Subcutaneous adipose tissue (tissue), 4 donors: ENCODE data around the gene DBX1. TPM values are rescaled to one million over a fixed set of nuclear protein-coding genes. Genes with fewer than 3 reads are reported as not detected.

Experiments used
- CTCF ChIP-seq: fragments of 450-650 bp; IDR thresholded peaks from one replicate; pipeline ENCODE4 v1.5.1; 2016; ENCODE audit warnings: low read depth, mild to moderate bottlenecking, control low read depth, antibody characterized with exemption, moderate library complexity
- total RNA-seq, 4 donors: library from RNA; depleted of rRNA; stranded (reverse); fragments of >200 nt; gene quantifications; one replicate each; pipeline ENCODE4 v1.1.0, GENCODE V29; 2016

Gene DBX1
- total RNA-seq, 4 donors from 2014 or later: not detected

GRCh38 chr11:20154381-20154780 is 5.9 kb downstream of the DBX1 start:
- TF ChIP-seq CTCF: no peak

GRCh38 chr11:20138707-20139106 is 21.6 kb downstream of the DBX1 start:
- no peak for TF ChIP-seq CTCF

- no peak for TF ChIP-seq CTCF
Observed at GRCh38 chr11:20137637-20138036, 22.6 kb downstream of the DBX1 start.

GRCh38 chr11:20134991-20135736 is 25.1 kb downstream of the DBX1 start:
- TF ChIP-seq CTCF: no peak

- TF ChIP-seq CTCF: no peak
Observed at GRCh38 chr11:20132667-20133039, 27.6 kb downstream of the DBX1 start.

GRCh38 chr11:20131788-20132666 is 28.2 kb downstream of the DBX1 start:
- TF ChIP-seq CTCF: no peak

GRCh38 chr11:20129665-20130064 is 30.6 kb downstream of the DBX1 start:
- TF ChIP-seq CTCF: no peak
